Activated B cell treated with CpG ODN at 0.5 μM for 24 hours (primary cell): ENCODE data around the gene FOCAD. TPM values are rescaled to one million over a fixed set of nuclear protein-coding genes. Genes with fewer than 3 reads are reported as not detected.

Experiments
- ATAC-seq: fragments of 200-7000 bp; cut with Tn5 transposase; one replicate; pipeline ENCODE4 v1.10.0; 2021; ENCODE audit warnings: low read depth, mild to moderate bottlenecking, moderate library complexity
- CTCF ChIA-PET: fragments of 350-600 bp; sonication (Branson Sonifier 250); formaldehyde crosslinking; loops from one replicate; lab custom pipeline; 2021; ENCODE audit warnings: antibody characterized with exemption; lab: Charles Lee
- POLR2A ChIA-PET: fragments of 350-600 bp; sonication (Branson Sonifier 250); formaldehyde crosslinking; loops from one replicate; lab custom pipeline; 2021; ENCODE audit warnings: antibody characterized with exemption; lab: Charles Lee
- DNase-seq: peaks from one replicate; pipeline ENCODE4 v3.0.0; 2022
- H3K27ac Mint-ChIP-seq: one replicate; pipeline ENCODE4 v1.8.0; 2020; ENCODE audit warnings: mixed read lengths
- H3K27me3 Mint-ChIP-seq: one replicate; pipeline ENCODE4 v1.8.0; 2021; ENCODE audit warnings: mixed read lengths
- H3K36me3 Mint-ChIP-seq: one replicate; pipeline ENCODE4 v1.8.0; 2021; ENCODE audit warnings: low read depth, mixed read lengths
- H3K4me1 Mint-ChIP-seq: one replicate; pipeline ENCODE4 v1.8.0; 2021; ENCODE audit warnings: mixed read lengths
- H3K4me3 Mint-ChIP-seq: one replicate; pipeline ENCODE4 v1.8.0; 2020; ENCODE audit warnings: mild to moderate bottlenecking, mixed read lengths
- H3K9me3 Mint-ChIP-seq: one replicate; pipeline ENCODE4 v1.8.0; 2020; ENCODE audit warnings: mixed read lengths
- CTCF ChIP-seq: fragments of 200-600 bp; IDR thresholded peaks from one replicate; pipeline ENCODE4 v1.8.0; 2022; ENCODE audit warnings: antibody characterized with exemption, mild to moderate bottlenecking
- intact Hi-C: fragments of 100-400 bp; cut with micrococcal nuclease; formaldehyde crosslinking; loops from one replicate; pipeline ENCODE4 v1.15.1; 2024
- total RNA-seq: library from RNA; stranded (reverse); gene quantifications from 2 replicates; pipeline ENCODE4 v1.2.3, GENCODE V29; 2022

The FOCAD gene
- total RNA-seq, 1 donor from 2014 or later: 11.7 TPM

GRCh38 chr9:20659474-20659967 is 24.5 kb upstream of the FOCAD start:
- Mint-ChIP-seq H3K4me1 (no peaks in the 10 kb centered on the region), H3K36me3 (no peaks in the 10 kb centered on the region), H3K4me3 (no peak overlapping the region), H3K27ac (no peak overlapping the region), H3K9me3 (no peaks in the 10 kb centered on the region), H3K27me3 (no peaks in the 10 kb centered on the region)
- no peak for ATAC-seq
- ChIA-PET POLR2A (no interaction called here), CTCF (no interaction called here)
- DNase-seq: no peak
- TF ChIP-seq CTCF: no peak
- intact Hi-C loops: loop anchor here (5.0 kb wide), 1 partner anchor 37 kb away; the partner anchor contains the start of gene MLLT3

GRCh38 chr9:20662156-20662555 is 21.9 kb upstream of the FOCAD start:
- H3K4me3 Mint-ChIP-seq: no peak overlapping the region
- no peaks in the 10 kb centered on the region for H3K36me3 Mint-ChIP-seq
- no peak overlapping the region for H3K27ac Mint-ChIP-seq
- intact Hi-C loops: no loop called here
- DNase-seq (no peak), ATAC-seq (no peak)
- H3K27me3 Mint-ChIP-seq: peaks cover 4% of the 10 kb centered on the region
- TF ChIP-seq CTCF: no peak
- no peaks in the 10 kb centered on the region for H3K4me1 Mint-ChIP-seq
- POLR2A ChIA-PET: no interaction called here
- no peaks in the 10 kb centered on the region for H3K9me3 Mint-ChIP-seq
- CTCF ChIA-PET: no interaction called here

- CTCF ChIA-PET: no interaction called here
- intact Hi-C loops: no loop called here
Measured at GRCh38 chr9:20663133-20663532, 20.9 kb upstream of the FOCAD start.

GRCh38 chr9:20664501-20664900 is 19.6 kb upstream of the FOCAD start:
- H3K36me3 Mint-ChIP-seq: peaks cover 2% of the 10 kb centered on the region
- intact Hi-C loops: no loop called here
- peaks cover 4% of the 10 kb centered on the region for H3K27me3 Mint-ChIP-seq
- H3K4me1 Mint-ChIP-seq: no peaks in the 10 kb centered on the region
- no peaks in the 10 kb centered on the region for H3K9me3 Mint-ChIP-seq
- no peak for DNase-seq
- no peak overlapping the region for H3K4me3 Mint-ChIP-seq
- TF ChIP-seq CTCF: no peak
- H3K27ac Mint-ChIP-seq: no peak overlapping the region
- ChIA-PET POLR2A (no interaction called here), CTCF (no interaction called here)
- no peak for ATAC-seq

More at GRCh38 chr9:20663133-20663532, 20.9 kb upstream of the FOCAD start:
- TF ChIP-seq CTCF: no peak
- Mint-ChIP-seq H3K36me3 (no peaks in the 10 kb centered on the region), H3K4me3 (no peak overlapping the region), H3K27me3 (peaks cover 4% of the 10 kb centered on the region), H3K4me1 (no peaks in the 10 kb centered on the region), H3K27ac (no peak overlapping the region), H3K9me3 (no peaks in the 10 kb centered on the region)
- ATAC-seq (no peak), DNase-seq (no peak)
- POLR2A ChIA-PET: no interaction called here

- peaks cover 4% of the 10 kb centered on the region for H3K27me3 Mint-ChIP-seq
- H3K27ac Mint-ChIP-seq: no peak overlapping the region
- TF ChIP-seq CTCF: no peak
- H3K36me3 Mint-ChIP-seq: peaks cover 2% of the 10 kb centered on the region
- intact Hi-C loops: no loop called here
- H3K4me3 Mint-ChIP-seq: no peak overlapping the region
- DNase-seq: no peak
- no peak for ATAC-seq
- POLR2A ChIA-PET: no interaction called here
- H3K9me3 Mint-ChIP-seq: no peaks in the 10 kb centered on the region
- no peaks in the 10 kb centered on the region for H3K4me1 Mint-ChIP-seq
- CTCF ChIA-PET: no interaction called here
Measured at GRCh38 chr9:20670395-20670794, 13.7 kb upstream of the FOCAD start.
